Endothelial cell of umbilical vein (primary cell): ENCODE measurements around the gene SLC6A9. TPM values are rescaled to one million over a fixed set of nuclear protein-coding genes. Genes with fewer than 3 reads are reported as not detected.

ENCODE experiments used
- BruUV-seq: library from RNA; stranded (reverse); fragments of 400-500 nt; replicated peaks from 2 replicates; lab custom pipeline; 2021; lab: Mats Ljungman, UMichigan
- CTCF ChIA-PET: fragments of 300-600, 350-600 bp; sonication (Branson Sonifier 250); formaldehyde crosslinking; loops from one replicate; lab custom pipeline; 2021; ENCODE audit warnings: antibody characterized with exemption, inconsistent platforms; lab: Charles Lee
- POLR2A ChIA-PET: fragments of 300-600, 350-600 bp; sonication (Branson Sonifier 250); formaldehyde crosslinking; loops from one replicate; lab custom pipeline; 2021; ENCODE audit warnings: antibody characterized with exemption, inconsistent platforms; lab: Charles Lee
- DNase-seq: peaks from one replicate; pipeline ENCODE4 v3.0.0-alpha.2; 2011; ENCODE audit warnings: low read depth, low spot score
- FAIRE-seq: peaks from 2 replicates; lab custom pipeline; 2011; peaks lifted over from hg19 to GRCh38; lab: Jason Lieb, UNC
- H2AFZ ChIP-seq: 2 replicates; pipeline ENCODE4 v1.6.0; 2012; ENCODE audit warnings: low read depth, low read length, control low read depth, inconsistent platforms
- H3K27ac ChIP-seq: 2 replicates; pipeline ENCODE4 v1.5.1; 2011; ENCODE audit warnings: low read depth, mild to moderate bottlenecking, control low read depth, low read length, moderate library complexity; ENCODE audit not compliant: insufficient read depth
- H3K27me3 ChIP-seq, 2 experiments: 2 replicates each; pipeline versions ENCODE4 v1.6.0 to v1.6.1; 2011; ENCODE audit warnings: low read length in 2 of 2, mixed read lengths in 1 of 2; ENCODE audit not compliant: control insufficient read depth in 2 of 2, insufficient read depth in 2 of 2
- H3K36me3 ChIP-seq, 2 experiments: 2 replicates in 1 of 2; 3 replicates in 1 of 2; pipeline ENCODE4 v1.5.1; 2011; ENCODE audit warnings: low read length in 2 of 2, mild to moderate bottlenecking in 1 of 2, moderate library complexity in 1 of 2; ENCODE audit not compliant: control insufficient read depth in 2 of 2, insufficient read depth in 2 of 2; ENCODE audit errors: extremely low read depth in 1 of 2
- H3K4me1 ChIP-seq: 3 replicates; pipeline ENCODE4 v1.5.1; 2011; ENCODE audit warnings: mild to moderate bottlenecking, low read length; ENCODE audit not compliant: control insufficient read depth, insufficient read depth; ENCODE audit errors: extremely low read depth
- H3K4me2 ChIP-seq: 2 replicates; pipeline ENCODE4 v1.6.1; 2011; ENCODE audit warnings: low read length, control low read depth, mixed read lengths; ENCODE audit not compliant: insufficient read depth
- H3K4me3 ChIP-seq, 3 experiments: fragments of 200-600 bp in 1 of 3; sonication (generic), shearing (Covaris generic) in 1 of 3; replicated peaks in 1 of 3; 2 replicates each; pipeline ENCODE4 v1.5.1; 2011 to 2016; ENCODE audit warnings: control low read depth in 3 of 3, low read length in 3 of 3, mild to moderate bottlenecking in 2 of 3, inconsistent platforms in 1 of 3, low read depth in 1 of 3, moderate library complexity in 1 of 3; ENCODE audit not compliant: insufficient read depth in 1 of 3
- H3K79me2 ChIP-seq: 2 replicates; pipeline ENCODE4 v1.6.0; 2012; ENCODE audit warnings: low read length, inconsistent platforms; ENCODE audit not compliant: control insufficient read depth, insufficient read depth
- H3K9ac ChIP-seq: replicated peaks from 2 replicates; pipeline ENCODE3; 2011; ENCODE audit warnings: low read length, control low read depth; ENCODE audit not compliant: insufficient read depth; ENCODE audit errors: extremely low read depth
- H3K9me1 ChIP-seq: replicated peaks from 3 replicates; pipeline ENCODE4 v1.6.0; 2011; ENCODE audit warnings: mild to moderate bottlenecking, low read length; ENCODE audit not compliant: control insufficient read depth, insufficient read depth; ENCODE audit errors: extremely low read depth
- H3K9me3 ChIP-seq: replicated peaks from 2 replicates; pipeline ENCODE4 v1.5.1; 2012; ENCODE audit warnings: low read length, inconsistent platforms; ENCODE audit not compliant: control insufficient read depth, insufficient read depth
- H4K20me1 ChIP-seq: replicated peaks from 2 replicates; pipeline ENCODE3; 2011; ENCODE audit warnings: mild to moderate bottlenecking, low read length; ENCODE audit not compliant: control insufficient read depth, insufficient read depth; ENCODE audit errors: extremely low read depth
- EZH2 ChIP-seq: IDR thresholded peaks from 2 replicates; pipeline ENCODE4 v1.6.1; 2012; ENCODE audit warnings: borderline replicate concordance, low read depth, mild to moderate bottlenecking, moderate library complexity, low read length, inconsistent platforms; ENCODE audit not compliant: severe bottlenecking
- FOS ChIP-seq: IDR thresholded peaks from 2 replicates; pipeline ENCODE4 v1.6.1; 2011; ENCODE audit warnings: mild to moderate bottlenecking, low read length, moderate library complexity, borderline replicate concordance; ENCODE audit not compliant: insufficient read depth
- GATA2 ChIP-seq: IDR thresholded peaks from 2 replicates; pipeline ENCODE4 v1.7.0; 2011; ENCODE audit warnings: low read depth, mild to moderate bottlenecking, moderate library complexity, mixed read lengths, low read length; ENCODE audit not compliant: insufficient read length, insufficient read depth
- JUN ChIP-seq: IDR thresholded peaks from 2 replicates; pipeline ENCODE4 v1.6.1; 2011; ENCODE audit warnings: borderline replicate concordance, low read depth; ENCODE audit not compliant: insufficient read length, insufficient read depth
- MYC ChIP-seq: IDR thresholded peaks from one replicate; pipeline ENCODE4 v1.6.1; 2011; ENCODE audit warnings: mild to moderate bottlenecking, low read depth, low read length
- POLR2A ChIP-seq: IDR thresholded peaks from 2 replicates; pipeline ENCODE4 v1.6.1; 2012; ENCODE audit warnings: low read depth, mild to moderate bottlenecking, control low read depth, low read length
- POLR2AphosphoS5 ChIP-seq: IDR thresholded peaks from 2 replicates; pipeline ENCODE4 v1.6.1; 2012; ENCODE audit warnings: low read depth, mild to moderate bottlenecking, control low read depth, low read length, moderate library complexity; ENCODE audit not compliant: insufficient read depth
- dilution Hi-C: fragments of 300-500 bp; cut with MboI; formaldehyde crosslinking; loops from one replicate; pipeline ENCODE4 v1.15.0; 2019; ENCODE audit warnings: low sequenced_read_pairs; ENCODE audit not compliant: extremely low pct_ligation_motif_present
- intact Hi-C: fragments of 100-400 bp; cut with micrococcal nuclease; formaldehyde crosslinking; loops from one replicate; pipeline ENCODE4 v1.10.0; 2022
- polyA plus RNA-seq, 4 experiments: library from polyadenylated mRNA; depleted of rRNA in 3 of 4; stranded (reverse) in 3 of 4; unstranded in 1 of 4; fragments of >200 nt; gene quantifications; 2 replicates each; pipeline versions ENCODE4 v1.2.1 to v1.2.3, GENCODE V29; 2011 to 2012; ENCODE audit warnings: missing spikeins in 1 of 4
- total RNA-seq: library from RNA; stranded (reverse); gene quantifications from 2 replicates; pipeline ENCODE4 v1.2.3, GENCODE V29; 2021
- TF ChIP-seq, protein P1 (sequence below), 2 donors: IDR thresholded peaks; 1 replicate in 1 of 2; 2 replicates in 1 of 2; pipeline ENCODE4 v1.5.1; 2011; ENCODE audit warnings: low read length in 2 of 2, mild to moderate bottlenecking in 2 of 2, moderate library complexity in 2 of 2, control low read depth in 1 of 2, inconsistent platforms in 1 of 2, low read depth in 1 of 2; ENCODE audit not compliant: insufficient read depth in 1 of 2; ENCODE audit errors: extremely low read depth in 1 of 2
- TF ChIP-seq, protein P2 (sequence below): IDR thresholded peaks from 2 replicates; pipeline ENCODE4 v1.6.1; 2011; ENCODE audit not compliant: insufficient read depth, insufficient read length

The SLC6A9 gene
- total and polyA plus RNA-seq, 2 donors (not counting 3 experiments of a cell fraction or from before 2014, with no cell fraction given): 0.80 to 1.5 TPM

GRCh38 chr1:44079566-44079965 is 48.3 kb upstream of the SLC6A9 start:
- no peak for TF ChIP-seq POLR2AphosphoS5
- no peak for TF ChIP-seq MYC
- TF ChIP-seq, protein P1, sequence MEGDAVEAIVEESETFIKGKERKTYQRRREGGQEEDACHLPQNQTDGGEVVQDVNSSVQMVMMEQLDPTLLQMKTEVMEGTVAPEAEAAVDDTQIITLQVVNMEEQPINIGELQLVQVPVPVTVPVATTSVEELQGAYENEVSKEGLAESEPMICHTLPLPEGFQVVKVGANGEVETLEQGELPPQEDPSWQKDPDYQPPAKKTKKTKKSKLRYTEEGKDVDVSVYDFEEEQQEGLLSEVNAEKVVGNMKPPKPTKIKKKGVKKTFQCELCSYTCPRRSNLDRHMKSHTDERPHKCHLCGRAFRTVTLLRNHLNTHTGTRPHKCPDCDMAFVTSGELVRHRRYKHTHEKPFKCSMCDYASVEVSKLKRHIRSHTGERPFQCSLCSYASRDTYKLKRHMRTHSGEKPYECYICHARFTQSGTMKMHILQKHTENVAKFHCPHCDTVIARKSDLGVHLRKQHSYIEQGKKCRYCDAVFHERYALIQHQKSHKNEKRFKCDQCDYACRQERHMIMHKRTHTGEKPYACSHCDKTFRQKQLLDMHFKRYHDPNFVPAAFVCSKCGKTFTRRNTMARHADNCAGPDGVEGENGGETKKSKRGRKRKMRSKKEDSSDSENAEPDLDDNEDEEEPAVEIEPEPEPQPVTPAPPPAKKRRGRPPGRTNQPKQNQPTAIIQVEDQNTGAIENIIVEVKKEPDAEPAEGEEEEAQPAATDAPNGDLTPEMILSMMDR (IDR thresholded peaks at IDR 0.05; ENCODE audit: extremely low read depth in 1 of 2, insufficient read depth in 1 of 2, low read depth in 1 of 2, low read length in 2 of 2): no peak
- intact Hi-C loops: no loop called here
- H3K27ac ChIP-seq: no peak overlapping the region

DNA sequence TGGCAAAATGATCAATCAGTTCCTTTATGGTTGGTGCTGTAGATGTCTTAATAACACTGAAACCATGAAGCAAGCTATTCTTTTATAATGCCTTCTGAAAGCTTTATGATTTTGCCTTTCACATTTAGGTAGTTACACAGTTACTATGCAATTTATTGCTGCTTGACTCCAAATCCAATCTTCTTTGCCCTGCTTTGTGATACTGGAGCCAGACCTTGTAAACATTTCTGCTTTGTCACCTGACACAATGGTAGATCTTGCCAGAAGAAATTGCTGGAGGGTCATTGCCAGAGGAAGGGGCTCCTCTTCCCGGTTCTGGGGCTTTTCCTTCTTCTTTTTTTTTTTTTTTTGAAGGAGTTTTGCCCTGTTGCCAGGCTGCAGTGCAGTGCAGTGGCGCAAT is 46.8 kb upstream of the SLC6A9 start:
- no peak for TF ChIP-seq GATA2
- no peak for TF ChIP-seq POLR2AphosphoS5
- TF ChIP-seq, protein P2, sequence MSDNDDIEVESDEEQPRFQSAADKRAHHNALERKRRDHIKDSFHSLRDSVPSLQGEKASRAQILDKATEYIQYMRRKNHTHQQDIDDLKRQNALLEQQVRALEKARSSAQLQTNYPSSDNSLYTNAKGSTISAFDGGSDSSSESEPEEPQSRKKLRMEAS: no peak
- no peak for TF ChIP-seq POLR2A
- TF ChIP-seq JUN: no peak
- TF ChIP-seq EZH2: no peak
- TF ChIP-seq, protein P1 (IDR thresholded peaks at IDR 0.05; ENCODE audit: extremely low read depth in 1 of 2, insufficient read depth in 1 of 2, low read depth in 1 of 2, low read length in 2 of 2): no peak
- TF ChIP-seq FOS: no peak
- TF ChIP-seq MYC: no peak
- Histone ChIP-seq H3K9ac (no peak overlapping the region), H3K9me3 (no peaks in the 10 kb centered on the region), H3K27me3 (peaks cover 3 to 8% of the 10 kb centered on the region in 2 experiments), H3K27ac (no peak overlapping the region), H4K20me1 (no peaks in the 10 kb centered on the region), H2AFZ (no peak overlapping the region), H3K4me2 (no peak overlapping the region), H3K79me2 (no peaks in the 10 kb centered on the region), H3K9me1 (no peaks in the 10 kb centered on the region), H3K4me1 (no peaks in the 10 kb centered on the region), H3K4me3 (no peak overlapping the region), H3K36me3 (no peaks in the 10 kb centered on the region)
- dilution Hi-C loops: no loop called here
- DNase-seq: no peak
- ChIA-PET CTCF (no interaction called here), POLR2A (no interaction called here)
- no TSS peak for BruUV-seq
- FAIRE-seq: no peak
- intact Hi-C loops: no loop called here

More at GRCh38 chr1:44079566-44079965, 48.3 kb upstream of the SLC6A9 start:
- Histone ChIP-seq H3K4me1 (no peaks in the 10 kb centered on the region), H3K9ac (no peak overlapping the region), H3K36me3 (no peaks in the 10 kb centered on the region), H3K27me3 (peaks cover 3 to 6% of the 10 kb centered on the region in 2 experiments), H3K9me3 (no peaks in the 10 kb centered on the region), H3K79me2 (no peaks in the 10 kb centered on the region), H3K4me3 (no peak overlapping the region), H4K20me1 (no peaks in the 10 kb centered on the region), H3K9me1 (no peaks in the 10 kb centered on the region), H2AFZ (no peak overlapping the region), H3K4me2 (no peak overlapping the region)
- FAIRE-seq (no peak), DNase-seq (no peak)
- ChIA-PET CTCF (no interaction called here), POLR2A (no interaction called here)
- dilution Hi-C loops: no loop called here
- BruUV-seq: no TSS peak
